OCI-LY7 (cell line): ENCODE data around the gene C6orf52. TPM values are rescaled to one million over a fixed set of nuclear protein-coding genes. Genes with fewer than 3 reads are reported as not detected.

Source experiments
- Bru-seq: library from RNA; stranded (reverse); fragments of 400-500 nt; gene quantifications from one replicate; lab custom pipeline; 2021; lab: Mats Ljungman, UMichigan
- BruChase-seq, 2 experiments: library from RNA; stranded (reverse); fragments of 400-500 nt; gene quantifications; one replicate each; lab custom pipeline; 2021; lab: Mats Ljungman, UMichigan
- BruUV-seq: library from RNA; stranded (reverse); fragments of 400-500 nt; replicated peaks from 2 replicates; lab custom pipeline; 2021; lab: Mats Ljungman, UMichigan
- CTCF ChIA-PET: fragments of 300-600 bp; sonication (Branson Sonifier 250); formaldehyde crosslinking; loops from one replicate; lab custom pipeline; 2022; ENCODE audit warnings: antibody characterized with exemption; ENCODE audit not compliant: unreplicated experiment; lab: Charles Lee
- POLR2A ChIA-PET: fragments of 300-600 bp; sonication (Branson Sonifier 250); formaldehyde crosslinking; loops from one replicate; lab custom pipeline; 2022; ENCODE audit warnings: antibody characterized with exemption; lab: Charles Lee
- DNase-seq: peaks from one replicate; pipeline ENCODE4 v3.0.0-alpha.2; 2015; ENCODE audit warnings: low spot score
- H2AFZ ChIP-seq: fragments of 200-600 bp; sonication (generic), shearing (Covaris generic); 2 replicates; pipeline ENCODE4 v1.6.1; 2014; ENCODE audit warnings: mild to moderate bottlenecking, antibody characterized with exemption, low read length, moderate library complexity
- H3K27ac ChIP-seq: fragments of 200-600 bp; sonication (generic); 2 replicates; pipeline ENCODE4 v1.5.1; 2014; ENCODE audit warnings: mixed run types, low read depth, mild to moderate bottlenecking, moderate library complexity, low read length, inconsistent platforms; ENCODE audit not compliant: poor library complexity, severe bottlenecking
- H3K36me3 ChIP-seq: fragments of 200-600 bp; sonication (generic); 2 replicates; pipeline ENCODE4 v1.6.1; 2014; ENCODE audit warnings: mild to moderate bottlenecking, antibody characterized with exemption, low read length, moderate library complexity, mixed read lengths; ENCODE audit not compliant: insufficient read depth
- H3K4me1 ChIP-seq: fragments of 200-600 bp; sonication (generic); 2 replicates; pipeline ENCODE4 v1.5.1; 2014; ENCODE audit warnings: mild to moderate bottlenecking, low read length; ENCODE audit not compliant: insufficient read depth, poor library complexity, severe bottlenecking
- H3K4me2 ChIP-seq: fragments of 200-600 bp; sonication (generic); 2 replicates; pipeline ENCODE4 v1.6.1; 2014; ENCODE audit warnings: mild to moderate bottlenecking, low read length
- H3K4me3 ChIP-seq: fragments of 200-600 bp; sonication (generic); 2 replicates; pipeline ENCODE4 v1.5.1; 2014; ENCODE audit warnings: mild to moderate bottlenecking, low read depth, low read length; ENCODE audit not compliant: poor library complexity, severe bottlenecking
- H3K79me2 ChIP-seq: fragments of 200-600 bp; sonication (generic); 2 replicates; pipeline ENCODE4 v1.6.1; 2016; ENCODE audit warnings: low read depth, mild to moderate bottlenecking, low read length, moderate library complexity, mixed read lengths; ENCODE audit not compliant: insufficient read depth
- H3K9me2 ChIP-seq: fragments of 200-600 bp; sonication (generic); 2 replicates; pipeline ENCODE4 v1.6.1; 2016; ENCODE audit warnings: mild to moderate bottlenecking, low read length, mixed read lengths; ENCODE audit not compliant: insufficient read depth
- H3K9me3 ChIP-seq: fragments of 200-600 bp; sonication (generic); 2 replicates; pipeline ENCODE4 v1.6.1; 2014; ENCODE audit warnings: mild to moderate bottlenecking, mixed run types, low read length, mixed read lengths
- H4K20me1 ChIP-seq: fragments of 200-600 bp; sonication (generic); 2 replicates; pipeline ENCODE4 v1.6.1; 2014; ENCODE audit warnings: mild to moderate bottlenecking, antibody characterized with exemption, low read length, moderate library complexity, mixed read lengths; ENCODE audit not compliant: insufficient read depth
- CTCF ChIP-seq: fragments of 200-600 bp; sonication (generic); conservative IDR thresholded peaks from 2 replicates; pipeline ENCODE4 v1.5.1; 2014; ENCODE audit warnings: mild to moderate bottlenecking, antibody characterized with exemption, low read length, moderate library complexity, mixed read lengths
- EZH2phosphoT487 ChIP-seq: fragments of 200-600 bp; sonication (generic); IDR thresholded peaks from 2 replicates; pipeline ENCODE4 v1.6.1; 2018; ENCODE audit warnings: low read depth, borderline replicate concordance, mild to moderate bottlenecking, mixed run types, antibody characterized with exemption, low read length, moderate library complexity, mixed read lengths
- intact Hi-C: fragments of 100-400 bp; cut with micrococcal nuclease; formaldehyde crosslinking; loops from one replicate; pipeline ENCODE4 v1.10.0; 2022; ENCODE audit not compliant: unreplicated experiment
- long read RNA-seq: library from polyadenylated mRNA; stranded (forward); transcript quantifications from one replicate; pipeline ENCODE4 v2.0.0, GENCODE V29; 2022
- total RNA-seq, 2 experiments: library from RNA; depleted of rRNA in 1 of 2; stranded (reverse); fragments of >200 nt in 1 of 2; shearing (Covaris generic) in 1 of 2; gene quantifications; 2 replicates each; pipeline ENCODE4 v1.2.3, GENCODE V29; 2014 to 2022

Gene C6orf52
- total RNA-seq (2014; rRNA removed; shearing (Covaris generic)), result 0.66 TPM in 1 of 2 replicates, not detected in the other
- 1.0 TPM in 1 of 2 replicates, not detected in the other for total RNA-seq (2022)
- percentile 45 among the genes with signal in this experiment for Bru-seq, nascent RNA
- percentile 35 among the genes with signal in this experiment for BruChase-seq, experiment 1, labeled RNA remaining after a 6-hour chase
- percentile 32 among the genes with signal in this experiment for BruChase-seq, experiment 2, labeled RNA remaining after a 2-hour chase
- long read RNA-seq, partial matches to known transcripts, result 0 of 3 reads
- long read RNA-seq, other reads (novel, unspliced or antisense), result 2 of 3 reads

- POLR2A ChIA-PET, result interaction anchor here (0.6 to 2.5 kb wide), 17 partner anchors 13 to 1169 kb away, joined by 3 to 16 read pairs (median 4); partner anchors contain the start of genes TMEM14B and TMEM14C
- peak; percentile 97 for DNase-seq
- peak within 1 kb of the TSS; percentile 90 for H3K4me2 ChIP-seq
- peak within 1 kb of the TSS; percentile 92 for H3K4me3 ChIP-seq
- H3K79me2 ChIP-seq, result peaks cover 50% of the 10 kb centered on the region
- intact Hi-C loops, result loop anchor here (1.0 to 2.0 kb wide), 5 partner anchors 29 to 184 kb away; partner anchors contain the start of genes MAK, TMEM14B and TMEM14C
- H3K9me2 ChIP-seq, result no peaks in the 10 kb centered on the region
- peaks cover 39% of the 10 kb centered on the region for H3K36me3 ChIP-seq
- CTCF ChIA-PET, result interaction anchor here (0.6 to 0.7 kb wide), 2 partner anchors 50 to 284 kb away, joined by 3 to 4 read pairs; no protein-coding TSS in a partner anchor
- H3K9me3 ChIP-seq, result peaks cover 5% of the 10 kb centered on the region; the same call in 1 of the 2 replicates
- peak within 1 kb of the TSS; percentile 84 for H3K27ac ChIP-seq
- H2AFZ ChIP-seq, result peak within 1 kb of the TSS; percentile 77
- TSS peak; percentile 93 for BruUV-seq
- H3K4me1 ChIP-seq, result peaks cover 15% of the 10 kb centered on the region
- no peaks in the 10 kb centered on the region for H4K20me1 ChIP-seq
- TF ChIP-seq CTCF, result no peak
- TF ChIP-seq EZH2phosphoT487, result no peak
Measured at GRCh38 chr6:10694302-10695085, at the start of gene C6orf52, which contains the start of gene PAK1IP1. TSS of gene C6orf52 (minus strand) at chr6:10694616. CDS start at chr6:10687550, 7,066 bp downstream. TSS of gene PAK1IP1 (plus strand) at chr6:10694972. CDS start at chr6:10694986, 14 bp downstream.

- Histone ChIP-seq H4K20me1 (no peaks in the 10 kb centered on the region), H3K27ac (no peak overlapping the region), H3K4me1 (peaks cover 12% of the 10 kb centered on the region), H3K9me3 (no peaks in the 10 kb centered on the region), H3K36me3 (no peaks in the 10 kb centered on the region), H3K79me2 (peaks cover 13% of the 10 kb centered on the region), H3K4me3 (no peak overlapping the region), H3K9me2 (no peaks in the 10 kb centered on the region), H2AFZ (no peak overlapping the region), H3K4me2 (no peak overlapping the region)
- no peak for TF ChIP-seq EZH2phosphoT487
- no peak for TF ChIP-seq CTCF
- intact Hi-C loops, result no loop called here
- no TSS peak for BruUV-seq
- DNase-seq, result no peak
- CTCF ChIA-PET, result no interaction called here
- POLR2A ChIA-PET, result interaction anchor here (0.7 kb wide), 1 partner anchor 314 kb away, joined by 3 read pairs; no protein-coding TSS in a partner anchor
Measured at GRCh38 chr6:10743515-10743914, 49.1 kb upstream of the C6orf52 start.
